ENCODE data around the gene RSBN1L. TPM values are rescaled to one million over a fixed set of nuclear protein-coding genes. Genes with fewer than 3 reads are reported as not detected.

The RSBN1L gene
- total RNA-seq, 1 donor: 21.4 TPM

- H3K4me1 ChIP-seq (ENCODE audit: insufficient read depth, low read length): peaks cover 8% of the 10 kb centered on the region
- no peak for TF ChIP-seq CTCF (IDR thresholded peaks at IDR 0.05; ENCODE audit: extremely low read depth, low read depth, low read length)
- no peak overlapping the region for H3K4me3 ChIP-seq (ENCODE audit: insufficient read depth, low read length)
- H3K27me3 ChIP-seq (ENCODE audit: insufficient read depth, low read length): no peaks in the 10 kb centered on the region
- DNase-seq (ENCODE audit: insufficient read length, low spot score, missing footprints): no peak
- no peaks in the 10 kb centered on the region for H3K79me2 ChIP-seq (ENCODE audit: insufficient read depth, low read length)
- H2AFZ ChIP-seq (ENCODE audit: low read length): no peak overlapping the region
- H4K20me1 ChIP-seq (ENCODE audit: insufficient read depth, low read length): peaks cover 4% of the 10 kb centered on the region
- peaks cover 6% of the 10 kb centered on the region for H3K36me3 ChIP-seq (ENCODE audit: insufficient read depth, low read length)
- no peaks in the 10 kb centered on the region for H3K9me3 ChIP-seq (ENCODE audit: low read depth, low read length)
- no peak overlapping the region for H3K27ac ChIP-seq (ENCODE audit: low read depth, low read length)
- no peak overlapping the region for H3K4me2 ChIP-seq (ENCODE audit: insufficient read depth, low read length)
Measured at GRCh38 chr7:77665161-77665560, 31.1 kb upstream of the RSBN1L start.

GRCh38 chr7:77667459-77668086 is 28.7 kb upstream of the RSBN1L start:
- H3K4me1 ChIP-seq (ENCODE audit: insufficient read depth, low read length): peaks cover 8% of the 10 kb centered on the region
- H3K9me3 ChIP-seq (ENCODE audit: low read depth, low read length): no peaks in the 10 kb centered on the region
- peak; percentile 3 for DNase-seq (ENCODE audit: insufficient read length, low spot score, missing footprints)
- peaks cover 4% of the 10 kb centered on the region for H4K20me1 ChIP-seq (ENCODE audit: insufficient read depth, low read length)
- H3K4me2 ChIP-seq (ENCODE audit: insufficient read depth, low read length): peak overlapping the region; percentile 31
- peaks cover 6% of the 10 kb centered on the region for H3K36me3 ChIP-seq (ENCODE audit: insufficient read depth, low read length)
- no peak overlapping the region for H2AFZ ChIP-seq (ENCODE audit: low read length)
- no peak for TF ChIP-seq CTCF (IDR thresholded peaks at IDR 0.05; ENCODE audit: extremely low read depth, low read depth, low read length)
- no peak overlapping the region for H3K4me3 ChIP-seq (ENCODE audit: insufficient read depth, low read length)
- no peaks in the 10 kb centered on the region for H3K27me3 ChIP-seq (ENCODE audit: insufficient read depth, low read length)
- H3K27ac ChIP-seq (ENCODE audit: low read depth, low read length): peak overlapping the region; percentile 54
- H3K79me2 ChIP-seq (ENCODE audit: insufficient read depth, low read length): no peaks in the 10 kb centered on the region

- Histone ChIP-seq H3K27ac (ENCODE audit: low read depth, low read length) (no peak overlapping the region), H3K79me2 (ENCODE audit: insufficient read depth, low read length) (no peaks in the 10 kb centered on the region), H3K4me3 (ENCODE audit: insufficient read depth, low read length) (no peak overlapping the region), H3K4me2 (ENCODE audit: insufficient read depth, low read length) (no peak overlapping the region), H3K4me1 (ENCODE audit: insufficient read depth, low read length) (no peaks in the 10 kb centered on the region), H2AFZ (ENCODE audit: low read length) (no peak overlapping the region), H4K20me1 (ENCODE audit: insufficient read depth, low read length) (no peaks in the 10 kb centered on the region), H3K9me3 (ENCODE audit: low read depth, low read length) (no peaks in the 10 kb centered on the region), H3K27me3 (ENCODE audit: insufficient read depth, low read length) (no peaks in the 10 kb centered on the region), H3K36me3 (ENCODE audit: insufficient read depth, low read length) (no peaks in the 10 kb centered on the region)
- no peak for TF ChIP-seq CTCF (IDR thresholded peaks at IDR 0.05; ENCODE audit: extremely low read depth, low read depth, low read length)
- DNase-seq (ENCODE audit: insufficient read length, low spot score, missing footprints): no peak
Measured at GRCh38 chr7:77674878-77675277, 21.4 kb upstream of the RSBN1L start.

GRCh38 chr7:77679608-77680007 is 16.7 kb upstream of the RSBN1L start:
- Histone ChIP-seq H3K79me2 (ENCODE audit: insufficient read depth, low read length) (peaks cover 4% of the 10 kb centered on the region), H2AFZ (ENCODE audit: low read length) (no peak overlapping the region), H3K27ac (ENCODE audit: low read depth, low read length) (no peak overlapping the region), H3K4me3 (ENCODE audit: insufficient read depth, low read length) (no peak overlapping the region), H3K4me2 (ENCODE audit: insufficient read depth, low read length) (no peak overlapping the region), H3K27me3 (ENCODE audit: insufficient read depth, low read length) (no peaks in the 10 kb centered on the region), H3K36me3 (ENCODE audit: insufficient read depth, low read length) (peaks cover 10% of the 10 kb centered on the region), H4K20me1 (ENCODE audit: insufficient read depth, low read length) (no peaks in the 10 kb centered on the region), H3K9me3 (ENCODE audit: low read depth, low read length) (no peaks in the 10 kb centered on the region), H3K4me1 (ENCODE audit: insufficient read depth, low read length) (peaks cover 8% of the 10 kb centered on the region)
- no peak for DNase-seq (ENCODE audit: insufficient read length, low spot score, missing footprints)
- TF ChIP-seq CTCF (IDR thresholded peaks at IDR 0.05; ENCODE audit: extremely low read depth, low read depth, low read length): no peak
